Prostate gland (tissue), 2 donors: ENCODE results near the gene LYRM2.

ENCODE experiments used
- POLR2A ChIP-seq: fragments of 450-650 bp; IDR thresholded peaks from one replicate; pipeline ENCODE4 v1.6.1; 2016; ENCODE audit warnings: antibody characterized with exemption, mild to moderate bottlenecking
- POLR2AphosphoS5 ChIP-seq: sonication (generic); formaldehyde crosslinking; IDR thresholded peaks from one replicate; pipeline ENCODE4 v1.6.1; 2017; ENCODE audit warnings: antibody characterized with exemption
- TF ChIP-seq, protein P1 (sequence below), 4 experiments: fragments of 200-600 bp in 2 of 4; fragments of 450-650 bp in 2 of 4; sonication (generic) in 2 of 4; IDR thresholded peaks; 1 replicate in 3 of 4; 2 replicates in 1 of 4; pipeline ENCODE4 v1.5.1; 2016 to 2019; ENCODE audit warnings: antibody characterized with exemption in 4 of 4, mild to moderate bottlenecking in 2 of 4, moderate library complexity in 2 of 4

DNA sequence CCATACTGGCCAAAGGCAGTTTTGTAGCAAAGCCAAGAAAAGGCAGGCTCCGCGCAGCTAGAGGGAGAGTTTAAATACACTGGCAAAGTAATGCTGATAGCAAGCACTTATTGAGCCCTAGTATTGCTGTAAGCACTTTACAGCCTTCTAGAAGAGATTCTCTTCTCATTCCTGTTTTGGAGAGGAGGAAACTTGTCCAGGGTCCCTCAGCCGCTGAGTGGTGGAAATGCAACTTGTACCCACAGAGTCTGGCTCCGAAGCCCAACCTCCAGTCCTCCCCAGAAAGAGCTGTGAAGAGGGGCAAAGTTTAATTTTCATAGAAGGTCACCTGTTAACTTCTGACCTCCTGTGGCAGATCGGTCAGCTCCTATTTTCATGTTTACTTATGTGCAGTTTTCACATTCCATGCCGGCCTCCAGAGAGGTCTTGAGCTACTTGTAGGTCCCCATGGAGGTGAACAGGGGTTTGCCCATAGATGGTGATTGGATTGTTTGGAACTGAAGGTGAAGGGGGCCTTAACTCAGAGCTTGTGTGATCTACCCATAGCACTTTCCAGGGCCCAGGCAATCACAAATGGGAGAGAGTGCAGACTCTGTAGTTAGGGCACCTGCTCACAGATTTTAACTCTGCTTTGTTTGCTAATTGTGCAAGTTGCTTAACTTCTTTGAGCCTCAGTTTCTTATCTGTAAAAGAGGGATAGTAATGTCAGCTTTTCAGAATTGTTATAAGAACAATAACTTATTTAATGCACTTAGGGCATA, 70.7 kb downstream of the LYRM2 start:
- TF ChIP-seq POLR2A (no peak), POLR2AphosphoS5 (no peak)
- TF ChIP-seq, protein P1, sequence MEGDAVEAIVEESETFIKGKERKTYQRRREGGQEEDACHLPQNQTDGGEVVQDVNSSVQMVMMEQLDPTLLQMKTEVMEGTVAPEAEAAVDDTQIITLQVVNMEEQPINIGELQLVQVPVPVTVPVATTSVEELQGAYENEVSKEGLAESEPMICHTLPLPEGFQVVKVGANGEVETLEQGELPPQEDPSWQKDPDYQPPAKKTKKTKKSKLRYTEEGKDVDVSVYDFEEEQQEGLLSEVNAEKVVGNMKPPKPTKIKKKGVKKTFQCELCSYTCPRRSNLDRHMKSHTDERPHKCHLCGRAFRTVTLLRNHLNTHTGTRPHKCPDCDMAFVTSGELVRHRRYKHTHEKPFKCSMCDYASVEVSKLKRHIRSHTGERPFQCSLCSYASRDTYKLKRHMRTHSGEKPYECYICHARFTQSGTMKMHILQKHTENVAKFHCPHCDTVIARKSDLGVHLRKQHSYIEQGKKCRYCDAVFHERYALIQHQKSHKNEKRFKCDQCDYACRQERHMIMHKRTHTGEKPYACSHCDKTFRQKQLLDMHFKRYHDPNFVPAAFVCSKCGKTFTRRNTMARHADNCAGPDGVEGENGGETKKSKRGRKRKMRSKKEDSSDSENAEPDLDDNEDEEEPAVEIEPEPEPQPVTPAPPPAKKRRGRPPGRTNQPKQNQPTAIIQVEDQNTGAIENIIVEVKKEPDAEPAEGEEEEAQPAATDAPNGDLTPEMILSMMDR (IDR thresholded peaks at IDR 0.05) = no peak
